Activated naive CD4-positive, alpha-beta T cell treated with anti-CD3 and anti-CD28 coated beads, Interleukin-2, amount 50 U/mL, for 16 hours (primary cell): Measurements from ENCODE around the gene KRTAP11-1.

ENCODE experiments used
- DNase-seq: peaks from one replicate; pipeline ENCODE4 v3.0.0-alpha.2; 2020

KRTAP11-1 gene, protein sequence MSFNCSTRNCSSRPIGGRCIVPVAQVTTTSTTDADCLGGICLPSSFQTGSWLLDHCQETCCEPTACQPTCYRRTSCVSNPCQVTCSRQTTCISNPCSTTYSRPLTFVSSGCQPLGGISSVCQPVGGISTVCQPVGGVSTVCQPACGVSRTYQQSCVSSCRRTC

DNA sequence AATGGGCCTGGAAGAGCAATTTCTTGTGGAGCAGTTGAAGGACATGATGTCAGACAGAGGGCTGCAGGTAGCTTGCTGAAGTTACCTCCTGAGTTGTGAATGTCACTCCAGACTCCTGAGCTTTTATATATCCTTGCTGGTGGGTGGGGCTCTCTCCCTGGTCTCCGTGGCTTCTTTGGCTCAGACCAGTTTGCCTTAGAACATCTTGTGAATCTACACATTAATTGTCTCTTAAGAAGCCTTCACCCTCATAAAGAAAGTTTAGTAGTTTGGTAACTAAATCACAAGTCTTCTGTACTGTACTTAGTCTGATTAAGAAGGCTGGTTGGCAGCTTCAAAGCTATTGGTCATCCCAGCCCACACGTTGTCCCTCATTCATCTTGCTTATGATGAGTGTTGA lies at the start of gene KRTAP11-1:
Gene KRTAP11-1 (minus strand): TSS at position 101 of the 400 bp plus-strand sequence. CDS start 56 bp downstream, at position 45.
- DNase-seq: no peak

DNA sequence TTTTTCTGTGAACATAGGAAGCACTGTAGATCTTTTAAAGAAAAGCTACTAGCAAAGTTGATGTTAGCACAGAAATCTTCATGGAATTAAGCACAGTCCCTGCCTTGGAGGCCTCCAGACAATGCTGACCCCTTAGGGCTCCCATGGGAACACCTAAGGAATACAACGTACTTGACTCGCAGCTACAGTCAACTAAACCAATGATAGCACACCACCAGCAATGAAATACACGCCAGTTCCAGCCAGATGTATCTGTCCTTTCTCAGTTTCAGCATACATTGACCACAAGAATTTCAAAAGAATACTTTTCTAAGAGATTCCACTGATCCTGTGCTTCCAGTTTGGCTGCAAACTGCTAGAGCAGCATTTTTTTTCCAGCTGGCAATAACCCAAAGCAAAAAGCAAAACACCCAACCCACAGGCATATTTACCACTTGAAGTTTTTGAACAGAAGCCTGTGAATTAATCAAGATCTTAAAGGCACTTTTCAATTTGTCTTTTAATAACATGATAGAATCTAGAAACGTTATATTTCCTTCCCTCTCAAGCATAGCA lies 42.8 kb upstream of the KRTAP11-1 start:
- no peak for DNase-seq

DNA sequence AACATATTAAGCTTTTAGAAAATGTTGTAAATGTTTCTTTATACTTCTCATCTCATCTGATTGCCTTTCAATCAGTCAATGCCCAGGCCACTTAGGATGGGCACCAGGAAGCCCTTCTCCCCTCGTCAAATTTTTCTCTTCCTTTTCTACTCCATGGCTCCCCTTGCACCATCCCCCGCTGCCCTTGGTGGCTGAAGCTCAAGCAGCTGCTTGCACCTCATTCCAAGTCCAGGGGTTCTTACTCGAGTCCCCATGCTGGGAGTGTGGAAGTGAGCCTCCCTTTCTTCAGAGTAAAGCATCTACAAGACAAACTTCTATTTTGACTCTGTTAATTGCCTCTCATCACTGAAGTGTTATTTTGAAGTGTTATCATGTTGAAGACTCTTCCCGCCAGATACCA lies 39.7 kb upstream of the KRTAP11-1 start:
- no peak for DNase-seq

DNA sequence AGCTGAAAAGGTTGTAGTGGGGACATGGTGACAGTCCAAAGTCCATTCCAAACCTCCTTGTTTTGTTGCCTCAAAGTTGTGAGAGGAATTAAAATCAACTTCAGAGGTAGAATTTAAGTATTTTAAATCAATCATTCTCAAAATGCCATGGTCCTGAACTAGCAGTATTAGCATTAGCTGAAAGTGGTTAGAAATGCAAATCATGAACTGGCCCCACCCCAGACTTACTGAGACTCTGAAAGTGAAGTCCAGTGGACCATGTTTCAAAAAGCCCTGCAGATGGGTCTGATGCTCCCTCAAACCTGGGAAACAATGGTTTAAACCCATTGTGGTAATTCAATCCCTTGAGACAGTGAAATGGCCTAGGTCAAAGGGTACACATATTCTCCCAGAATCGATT lies 36.2 kb upstream of the KRTAP11-1 start:
- no peak for DNase-seq

DNA sequence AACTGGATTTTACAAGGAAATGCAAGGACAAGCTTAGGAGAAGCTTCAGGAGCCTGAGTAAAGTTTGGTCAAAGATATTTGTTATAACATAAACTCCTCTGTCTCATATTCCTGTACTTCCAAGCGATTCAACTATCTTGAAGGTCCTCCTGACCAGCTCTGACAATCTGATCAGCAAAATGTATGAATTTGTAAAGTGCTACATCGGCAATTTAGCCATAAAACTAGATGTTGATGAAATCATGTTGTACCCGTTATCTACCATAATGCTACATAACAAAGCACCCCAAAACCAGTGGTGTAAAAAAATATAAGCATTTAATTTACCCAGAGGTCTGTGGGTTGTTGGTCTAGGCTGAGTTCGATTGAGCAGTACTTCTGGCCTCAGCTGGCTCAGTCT lies 19.5 kb upstream of the KRTAP11-1 start:
- no peak for DNase-seq

DNA sequence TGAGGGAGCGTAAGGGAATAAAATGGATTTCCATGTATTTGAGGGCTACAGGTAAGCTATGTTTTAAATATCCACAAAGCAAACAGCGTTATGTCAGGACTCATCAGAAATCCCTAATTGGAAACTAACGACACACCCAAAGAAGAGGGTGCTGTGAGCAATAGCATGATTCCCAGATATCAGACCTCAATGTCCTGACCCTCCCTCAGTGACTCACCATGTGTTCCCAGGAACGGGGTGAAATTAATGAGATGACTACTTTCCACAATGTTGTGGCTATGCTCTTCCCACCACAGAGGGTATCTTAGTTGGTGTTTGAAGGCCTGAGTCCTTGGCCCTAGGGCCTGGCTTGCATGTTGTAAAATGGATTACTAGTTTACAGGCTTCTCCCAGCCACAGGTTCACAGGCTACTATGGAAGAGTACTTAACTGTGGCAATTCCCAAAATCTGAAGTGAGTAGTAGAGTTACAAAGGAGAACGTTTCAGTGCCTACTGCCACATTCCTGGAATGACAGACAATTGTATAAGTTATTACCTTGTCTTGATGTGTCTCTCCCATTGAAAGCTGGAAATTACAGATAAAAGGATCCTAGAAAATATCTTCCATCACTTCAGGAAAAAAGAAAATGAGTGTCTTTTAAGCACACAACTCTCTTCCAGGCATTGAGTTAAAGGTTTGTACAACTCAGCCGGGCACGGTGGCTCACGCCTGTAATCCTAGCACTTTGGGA lies 1.7 kb upstream of the KRTAP11-1 start:
- DNase-seq: no peak

DNA sequence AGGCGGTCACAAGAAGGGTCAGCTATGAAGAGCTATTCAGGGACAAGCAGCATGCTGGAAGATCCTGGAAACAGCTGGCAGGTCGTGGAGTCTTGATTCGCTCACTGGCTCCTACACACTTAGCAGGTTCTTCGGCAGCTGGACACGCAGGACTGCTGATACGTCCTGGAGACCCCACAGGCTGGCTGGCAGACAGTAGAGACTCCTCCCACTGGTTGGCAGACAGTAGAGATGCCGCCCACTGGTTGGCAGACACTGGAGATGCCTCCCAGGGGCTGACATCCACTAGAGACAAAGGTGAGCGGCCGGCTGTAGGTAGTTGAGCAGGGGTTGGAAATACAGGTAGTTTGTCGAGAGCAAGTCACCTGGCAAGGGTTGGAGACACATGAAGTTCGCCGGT lies 466 bp downstream of the KRTAP11-1 start:
- DNase-seq: no peak

DNA sequence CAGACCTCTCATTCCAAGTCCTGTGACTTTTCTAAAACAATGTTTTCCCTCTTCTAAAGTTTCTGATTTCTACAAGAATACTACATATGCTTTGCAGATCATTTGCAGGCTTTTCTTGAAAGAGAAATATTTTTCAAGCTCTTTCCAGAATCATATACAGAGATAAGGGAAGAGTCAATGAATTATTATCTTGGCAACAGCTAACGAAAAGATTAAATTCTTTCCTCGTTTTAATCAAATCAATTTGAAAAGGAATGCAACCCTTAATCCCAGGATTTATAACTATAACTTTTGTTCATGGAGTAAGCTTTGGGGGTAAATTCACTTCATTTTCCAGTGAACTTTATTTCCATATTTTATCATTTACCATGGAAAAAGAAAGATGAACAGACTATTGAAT lies 6.9 kb downstream of the KRTAP11-1 start:
- DNase-seq: no peak

DNA sequence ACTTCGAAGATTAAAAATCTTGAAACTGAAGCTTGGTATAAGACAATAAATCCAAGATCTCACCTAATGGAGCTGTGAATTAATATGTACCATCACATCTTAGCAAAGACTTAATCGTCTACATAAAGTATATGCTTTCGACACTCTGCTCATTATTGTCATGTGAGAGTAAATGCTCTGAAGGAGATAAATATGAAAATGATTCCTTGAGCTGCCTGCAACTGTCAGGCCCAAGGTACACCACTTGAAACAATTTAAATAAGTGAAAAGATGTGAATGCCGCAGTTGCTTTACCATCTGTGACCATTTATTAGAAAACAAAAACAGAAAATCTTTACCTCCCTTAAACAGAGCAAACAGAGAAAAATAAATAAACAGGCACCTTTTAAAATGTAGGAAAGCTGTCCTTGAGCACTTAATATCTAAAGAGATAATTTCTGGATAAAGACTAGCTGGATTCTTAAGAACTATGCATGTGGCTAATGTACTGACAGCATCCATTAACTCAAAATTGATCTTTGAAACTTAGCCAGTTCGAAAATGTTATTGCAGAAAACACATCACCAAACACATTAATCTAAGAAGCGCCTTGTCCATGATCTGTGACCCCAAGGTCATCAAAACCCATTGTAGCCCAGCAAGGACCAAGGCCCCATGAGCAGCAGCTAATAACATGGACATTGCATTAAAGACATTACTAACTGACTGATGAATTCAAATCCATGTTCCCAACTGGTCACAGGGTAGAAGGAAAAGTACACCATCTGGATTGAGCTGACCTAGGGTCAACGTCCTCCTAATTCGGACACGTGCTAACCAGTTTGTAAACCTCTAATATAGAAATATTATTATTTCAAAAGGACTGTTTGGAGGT lies 33.5 kb downstream of the KRTAP11-1 start:
- no peak for DNase-seq

DNA sequence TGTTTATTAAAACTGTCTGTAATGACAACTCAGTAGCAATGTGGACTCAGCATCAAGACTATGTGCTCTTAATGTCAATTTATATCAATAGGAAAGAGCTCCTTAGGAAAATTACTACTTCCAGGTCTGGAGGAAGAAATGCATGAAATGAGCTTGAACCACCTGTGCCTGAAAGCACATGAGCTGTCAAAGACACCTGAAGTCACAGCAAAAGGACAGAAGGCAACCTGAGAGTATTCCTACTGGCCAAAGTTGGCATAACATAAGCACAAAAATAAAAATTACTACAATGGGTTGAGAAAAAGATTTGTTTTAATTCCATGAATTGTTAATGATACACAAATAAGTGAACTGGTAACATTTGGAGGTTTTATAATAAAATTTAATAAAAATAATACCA lies 38.4 kb downstream of the KRTAP11-1 start:
- no peak for DNase-seq

DNA sequence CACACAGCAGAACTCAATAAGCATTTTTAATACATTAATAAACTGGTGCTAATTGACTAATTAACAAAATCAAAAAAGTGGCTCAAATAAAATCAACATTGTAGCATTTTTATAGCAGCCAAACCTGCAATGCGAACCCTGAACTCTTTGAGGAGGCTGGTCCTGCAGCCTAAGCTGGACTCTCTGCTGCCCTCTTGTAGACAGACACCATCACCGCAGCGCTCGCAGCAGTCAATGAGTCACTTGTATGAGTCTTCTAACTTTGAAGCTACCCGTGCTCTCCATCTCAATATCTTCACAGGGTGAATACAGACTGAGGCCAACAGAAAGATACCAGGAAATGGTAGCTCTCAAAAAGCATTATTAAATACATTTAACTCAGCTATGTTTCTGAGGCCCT lies 42.1 kb downstream of the KRTAP11-1 start:
- peak; percentile 39 for DNase-seq

DNA sequence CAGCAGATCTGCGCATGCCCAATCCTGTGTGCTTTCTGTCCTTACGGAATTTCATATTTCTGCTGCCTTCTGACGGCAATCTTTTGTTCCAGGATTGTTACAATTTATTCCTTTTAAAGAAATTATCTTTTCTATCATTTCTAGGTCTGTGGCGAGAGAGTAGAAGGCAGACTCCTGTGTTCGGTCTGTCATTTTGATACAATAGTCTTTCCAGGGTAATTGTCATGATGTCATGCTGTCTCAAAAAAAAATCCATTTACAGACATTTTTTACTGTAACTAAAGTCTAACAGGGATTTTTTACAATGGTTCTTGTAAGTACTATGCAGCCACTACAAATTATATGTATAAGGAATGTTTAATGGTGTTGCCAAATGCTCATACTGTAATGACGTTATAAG lies 42.8 kb downstream of the KRTAP11-1 start:
- no peak for DNase-seq

DNA sequence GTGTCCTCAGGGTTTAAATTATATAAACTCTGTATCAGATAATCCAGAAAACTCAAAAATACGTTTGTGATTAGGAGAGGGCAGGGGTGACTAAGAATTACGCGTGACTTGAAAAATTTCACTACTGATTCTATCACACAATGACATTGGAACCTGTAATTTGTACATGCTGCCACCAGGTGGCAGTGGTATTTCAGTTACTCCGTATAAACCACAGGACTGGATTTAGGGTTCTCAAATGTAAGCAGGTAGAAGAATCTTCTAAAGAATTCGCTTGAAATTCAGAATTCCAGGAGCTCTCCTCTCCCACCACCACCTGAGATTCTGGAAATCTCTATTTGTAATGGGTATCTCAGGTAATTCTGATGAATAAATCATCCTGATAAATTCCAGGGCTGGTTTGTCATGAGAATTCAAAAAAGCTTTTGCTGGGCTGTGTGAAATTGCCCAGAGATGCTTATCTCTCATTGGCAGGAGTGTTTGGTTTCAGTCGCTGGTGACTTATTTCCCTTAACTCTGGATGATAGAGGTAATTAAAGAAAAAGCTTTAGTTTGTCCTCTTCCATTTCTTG lies 50.1 kb downstream of the KRTAP11-1 start:
- DNase-seq: peak; percentile 40
